CD14-positive monocyte (primary cell): Measurements from ENCODE around the gene PKP2. TPM values are rescaled to one million over a fixed set of nuclear protein-coding genes. Genes with fewer than 3 reads are reported as not detected.

Experiments used
- DNase-seq, 3 donors: peaks; one replicate each; pipeline ENCODE4 v3.0.0-alpha.2; 2011 to 2022
- H2AFZ ChIP-seq: 2 replicates; pipeline ENCODE4 v1.6.0; 2012; ENCODE audit warnings: mild to moderate bottlenecking, low read depth, low read length, inconsistent platforms; ENCODE audit not compliant: insufficient read depth, poor library complexity, severe bottlenecking
- H3K27ac ChIP-seq, 2 donors: 1 replicate in 1 of 2; 2 replicates in 1 of 2; pipeline ENCODE4 v1.5.1; 2012 to 2013; ENCODE audit warnings: low read length in 2 of 2, control low read depth in 1 of 2, inconsistent platforms in 1 of 2, low read depth in 1 of 2, mild to moderate bottlenecking in 1 of 2
- H3K27me3 ChIP-seq, 2 donors: one replicate each; pipeline versions ENCODE4 v1.6.0 to v1.6.1; 2011 to 2013; ENCODE audit warnings: low read length in 2 of 2; ENCODE audit not compliant: control insufficient read depth in 2 of 2, insufficient read depth in 2 of 2
- H3K36me3 ChIP-seq, 2 donors: replicated peaks in 1 of 2; 1 replicate in 1 of 2; 2 replicates in 1 of 2; pipeline versions ENCODE4 v1.5.1 to v1.6.1; 2012 to 2013; ENCODE audit warnings: low read length in 2 of 2, control low read depth in 1 of 2, inconsistent platforms in 1 of 2, mild to moderate bottlenecking in 1 of 2; ENCODE audit not compliant: insufficient read depth in 2 of 2, control insufficient read depth in 1 of 2
- H3K4me1 ChIP-seq, 2 donors: 1 replicate in 1 of 2; 2 replicates in 1 of 2; pipeline versions ENCODE4 v1.5.1 to v1.6.1; 2012 to 2013; ENCODE audit warnings: low read length in 2 of 2, control low read depth in 1 of 2, inconsistent platforms in 1 of 2, mild to moderate bottlenecking in 1 of 2, moderate library complexity in 1 of 2; ENCODE audit not compliant: insufficient read depth in 2 of 2, control insufficient read depth in 1 of 2
- H3K4me2 ChIP-seq: replicated peaks from 2 replicates; pipeline ENCODE3; 2012; ENCODE audit warnings: low read length, moderate library complexity, mild to moderate bottlenecking; ENCODE audit not compliant: poor library complexity, severe bottlenecking; ENCODE audit errors: extremely low read depth
- H3K4me3 ChIP-seq, 3 experiments: fragments of 200-600 bp in 1 of 3; sonication (generic) in 1 of 3; replicated peaks in 1 of 3; 1 replicate in 2 of 3; 2 replicates in 1 of 3; pipeline ENCODE4 v1.5.1; 2011 to 2013; ENCODE audit warnings: low read length in 3 of 3, mild to moderate bottlenecking in 3 of 3, control low read depth in 2 of 3, low read depth in 2 of 3, inconsistent platforms in 1 of 3, moderate library complexity in 1 of 3
- H3K79me2 ChIP-seq: 2 replicates; pipeline ENCODE4 v1.6.0; 2012; ENCODE audit warnings: mild to moderate bottlenecking, control low read depth, inconsistent platforms, low read length, moderate library complexity; ENCODE audit not compliant: insufficient read depth
- H3K9ac ChIP-seq: 2 replicates; pipeline ENCODE4 v1.6.0; 2017; ENCODE audit warnings: low read length, mild to moderate bottlenecking; ENCODE audit not compliant: insufficient read depth, poor library complexity, severe bottlenecking
- H3K9me3 ChIP-seq, 2 donors: replicated peaks in 1 of 2; 1 replicate in 1 of 2; 2 replicates in 1 of 2; pipeline versions ENCODE4 v1.5.1 to v1.6.1; 2012 to 2013; ENCODE audit warnings: low read length in 2 of 2, control low read depth in 1 of 2; ENCODE audit not compliant: control insufficient read depth in 1 of 2, insufficient read depth in 1 of 2
- H4K20me1 ChIP-seq: 2 replicates; pipeline ENCODE4 v1.6.0; 2012; ENCODE audit warnings: mild to moderate bottlenecking, low read length, control low read depth, moderate library complexity; ENCODE audit not compliant: insufficient read depth
- H3K27ac Mint-ChIP-seq, 7 donors: one replicate each; pipeline ENCODE4 v1.8.0; 2020; ENCODE audit warnings: mild to moderate bottlenecking in 7 of 7, mixed read lengths in 7 of 7, moderate library complexity in 6 of 7, inconsistent platforms in 2 of 7
- H3K27me3 Mint-ChIP-seq, 3 donors: one replicate each; pipeline ENCODE4 v1.8.0; 2021 to 2022; ENCODE audit warnings: low read depth in 3 of 3, mild to moderate bottlenecking in 3 of 3, mixed read lengths in 3 of 3, moderate library complexity in 3 of 3, inconsistent platforms in 1 of 3
- H3K36me3 Mint-ChIP-seq, 2 donors: one replicate each; pipeline ENCODE4 v1.8.0; 2020; ENCODE audit warnings: mixed read lengths in 2 of 2, inconsistent platforms in 1 of 2, mild to moderate bottlenecking in 1 of 2
- H3K4me1 Mint-ChIP-seq: one replicate; pipeline ENCODE4 v1.8.0; 2020; ENCODE audit warnings: mild to moderate bottlenecking, mixed read lengths
- H3K4me3 Mint-ChIP-seq, 2 donors: one replicate each; pipeline ENCODE4 v1.8.0; 2020; ENCODE audit warnings: mild to moderate bottlenecking in 2 of 2, mixed read lengths in 2 of 2, moderate library complexity in 1 of 2
- H3K9me3 Mint-ChIP-seq, 7 donors: one replicate each; pipeline ENCODE4 v1.8.0; 2020 to 2022; ENCODE audit warnings: mixed read lengths in 7 of 7, mild to moderate bottlenecking in 6 of 7, moderate library complexity in 6 of 7, inconsistent platforms in 2 of 7
- CTCF ChIP-seq: fragments of 200-600 bp; IDR thresholded peaks from one replicate; pipeline ENCODE4 v1.8.0; 2022; ENCODE audit warnings: antibody characterized with exemption, mild to moderate bottlenecking
- WGBS: methylation state at CpG from one replicate; pipeline ENCODE4 v1.1.5; 2013; ENCODE audit warnings: missing lambda C conversion rate; ENCODE audit not compliant: insufficient coverage; 5-methylcytosine and 5-hydroxymethylcytosine counted together
- intact Hi-C, 2 donors: fragments of 100-400 bp; cut with micrococcal nuclease; formaldehyde crosslinking; loops; one replicate each; pipeline versions ENCODE4 v1.15.0 to v1.15.1; 2023
- polyA plus RNA-seq, 3 donors: library from polyadenylated mRNA; depleted of rRNA in 1 of 3; unstranded in 2 of 3; stranded (reverse) in 1 of 3; fragments of 300-500 nt in 2 of 3; fragments of >200 nt in 1 of 3; fragmentation: Illumina TruSeq in 2 of 3; gene quantifications; 1 replicate in 2 of 3; 2 replicates in 1 of 3; pipeline ENCODE4 v1.2.3, GENCODE V29; 2012 to 2021

PKP2 gene
- polyA plus RNA-seq, 3 donors, result 0.95 to 3.1 (median 2.9) TPM

DNA sequence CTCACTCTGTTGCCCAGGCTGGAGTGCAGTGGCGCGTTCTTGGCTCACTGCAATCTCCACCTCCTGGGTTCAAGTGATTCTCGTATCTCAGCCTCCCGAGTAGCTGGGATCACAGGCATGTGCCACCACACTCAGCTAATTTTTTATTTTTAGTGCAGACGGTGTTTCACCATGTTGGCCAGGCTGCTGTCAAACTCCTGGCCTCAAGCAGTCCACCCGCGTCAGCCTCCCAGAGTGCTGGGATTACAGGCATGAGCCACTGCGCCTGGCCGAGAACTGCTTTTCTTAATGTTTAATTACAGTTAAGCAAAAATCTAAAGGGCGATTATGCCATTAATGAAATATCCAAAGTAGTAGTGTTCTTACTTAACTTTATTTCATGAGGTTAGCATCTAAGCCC lies 154.4 kb downstream of the PKP2 start:
- Histone ChIP-seq H3K27me3 (no peaks in the 10 kb centered on the region), H3K27ac (no peak overlapping the region), H3K36me3 (peaks cover 95 to 100% of the 10 kb centered on the region in 2 donors), H3K4me2 (no peak overlapping the region), H2AFZ (no peak overlapping the region), H3K4me3 (no peak overlapping the region), H3K9ac (no peak overlapping the region), H3K79me2 (peaks cover 11% of the 10 kb centered on the region), H3K9me3 (no peaks in the 10 kb centered on the region), H3K4me1 (no peaks in the 10 kb centered on the region), H4K20me1 (peaks cover 7% of the 10 kb centered on the region)
- H3K36me3 Mint-ChIP-seq, result peaks cover 70 to 92% of the 10 kb centered on the region in 2 donors
- WGBS, result 97% methylated on average over 5 of the region's 10 CpGs
- no peak for DNase-seq
- no peaks in the 10 kb centered on the region for H3K9me3 Mint-ChIP-seq
- no peaks in the 10 kb centered on the region for H3K4me1 Mint-ChIP-seq
- intact Hi-C loops, result no loop called here
- no peaks in the 10 kb centered on the region for H3K27me3 Mint-ChIP-seq
- H3K4me3 Mint-ChIP-seq, result no peak overlapping the region
- TF ChIP-seq CTCF, result no peak
- no peak overlapping the region for H3K27ac Mint-ChIP-seq

Other genes with a start within 250 kb of the PKP2 start
- gene DNM1L, start 217.5 kb downstream of the PKP2 start, polyA plus RNA-seq, result 10 to 100 TPM; 23.6 to 45.6 (median 31.5) TPM
- 1 to 10 TPM; 4.5 to 7.5 (median 6.6) TPM for gene YARS2, start 140.9 kb downstream of the PKP2 start, polyA plus RNA-seq